ENCODE results near the gene RBPJ. TPM values are rescaled to one million over a fixed set of nuclear protein-coding genes. Genes with fewer than 3 reads are reported as not detected.

Gene RBPJ
- total and polyA plus RNA-seq, 11 donors = 21.9 to 84.3 (median 37.5) TPM

DNA sequence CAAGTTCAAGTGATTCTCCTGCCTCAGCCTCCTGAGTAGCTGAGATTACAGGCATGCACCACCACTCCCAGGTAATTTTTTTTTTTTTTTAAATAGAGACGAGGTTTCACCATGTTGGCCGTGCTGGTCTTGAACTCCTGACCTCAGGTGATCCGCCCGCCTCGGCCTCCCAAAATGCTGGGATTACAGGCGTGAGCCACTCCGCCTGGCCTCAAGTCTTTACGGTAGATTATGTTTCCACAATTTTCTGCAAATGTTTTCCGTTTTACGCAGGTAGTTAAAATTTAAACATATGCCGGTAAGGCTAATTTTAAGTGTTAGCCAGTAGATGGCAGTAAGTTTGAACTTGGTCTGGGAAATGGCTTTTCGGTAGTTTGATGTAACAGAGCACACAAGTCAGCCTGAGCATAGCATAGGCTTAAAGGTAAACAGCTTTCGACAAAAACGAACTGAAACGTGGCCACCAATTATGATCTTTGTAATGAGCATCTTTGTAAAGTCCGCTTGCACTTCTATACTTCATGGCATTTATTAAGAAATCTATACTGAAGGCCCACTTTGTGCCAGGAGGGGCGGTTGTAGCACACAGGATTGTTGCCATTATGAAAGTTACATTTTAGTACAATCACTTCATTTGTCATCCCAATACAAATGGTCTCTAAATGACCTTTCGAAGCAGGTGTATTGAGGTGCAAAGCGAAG, 138.4 kb downstream of the RBPJ start:
- no peak for TF ChIP-seq POLR2A (IDR thresholded peaks at IDR 0.05)
- TF ChIP-seq, protein P1, sequence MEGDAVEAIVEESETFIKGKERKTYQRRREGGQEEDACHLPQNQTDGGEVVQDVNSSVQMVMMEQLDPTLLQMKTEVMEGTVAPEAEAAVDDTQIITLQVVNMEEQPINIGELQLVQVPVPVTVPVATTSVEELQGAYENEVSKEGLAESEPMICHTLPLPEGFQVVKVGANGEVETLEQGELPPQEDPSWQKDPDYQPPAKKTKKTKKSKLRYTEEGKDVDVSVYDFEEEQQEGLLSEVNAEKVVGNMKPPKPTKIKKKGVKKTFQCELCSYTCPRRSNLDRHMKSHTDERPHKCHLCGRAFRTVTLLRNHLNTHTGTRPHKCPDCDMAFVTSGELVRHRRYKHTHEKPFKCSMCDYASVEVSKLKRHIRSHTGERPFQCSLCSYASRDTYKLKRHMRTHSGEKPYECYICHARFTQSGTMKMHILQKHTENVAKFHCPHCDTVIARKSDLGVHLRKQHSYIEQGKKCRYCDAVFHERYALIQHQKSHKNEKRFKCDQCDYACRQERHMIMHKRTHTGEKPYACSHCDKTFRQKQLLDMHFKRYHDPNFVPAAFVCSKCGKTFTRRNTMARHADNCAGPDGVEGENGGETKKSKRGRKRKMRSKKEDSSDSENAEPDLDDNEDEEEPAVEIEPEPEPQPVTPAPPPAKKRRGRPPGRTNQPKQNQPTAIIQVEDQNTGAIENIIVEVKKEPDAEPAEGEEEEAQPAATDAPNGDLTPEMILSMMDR (IDR thresholded peaks at IDR 0.05) = peak; percentile 38 to 68 (median 57)
- Histone ChIP-seq H3K4me3 (no peak overlapping the region), H3K4me1 (peaks cover 0 to 6% (median 0%) of the 10 kb centered on the region in 12 donors), H3K27me3 (no peaks in the 10 kb centered on the region), H3K36me3 (no peaks in the 10 kb centered on the region), H3K9me3 (peaks cover 0 to 11% (median 0%) of the 10 kb centered on the region in 12 donors), H3K27ac (peak overlapping the region in 1 of 12 donors; percentile 29)
- intact Hi-C loops (cut with DNase I) = loop anchor here in 9 of 10 donors (1.0 to 10.0 kb wide), 12 partner anchors 256 to 556 kb away; no protein-coding TSS in a partner anchor
- DNase-seq = no peak
- peak in 2 of 4 donors; percentile 59 to 60 for ATAC-seq
- 32 to 47% (median 42%) methylated on average over 19 of the region's 19 CpGs for WGBS, 4 donors

DNA sequence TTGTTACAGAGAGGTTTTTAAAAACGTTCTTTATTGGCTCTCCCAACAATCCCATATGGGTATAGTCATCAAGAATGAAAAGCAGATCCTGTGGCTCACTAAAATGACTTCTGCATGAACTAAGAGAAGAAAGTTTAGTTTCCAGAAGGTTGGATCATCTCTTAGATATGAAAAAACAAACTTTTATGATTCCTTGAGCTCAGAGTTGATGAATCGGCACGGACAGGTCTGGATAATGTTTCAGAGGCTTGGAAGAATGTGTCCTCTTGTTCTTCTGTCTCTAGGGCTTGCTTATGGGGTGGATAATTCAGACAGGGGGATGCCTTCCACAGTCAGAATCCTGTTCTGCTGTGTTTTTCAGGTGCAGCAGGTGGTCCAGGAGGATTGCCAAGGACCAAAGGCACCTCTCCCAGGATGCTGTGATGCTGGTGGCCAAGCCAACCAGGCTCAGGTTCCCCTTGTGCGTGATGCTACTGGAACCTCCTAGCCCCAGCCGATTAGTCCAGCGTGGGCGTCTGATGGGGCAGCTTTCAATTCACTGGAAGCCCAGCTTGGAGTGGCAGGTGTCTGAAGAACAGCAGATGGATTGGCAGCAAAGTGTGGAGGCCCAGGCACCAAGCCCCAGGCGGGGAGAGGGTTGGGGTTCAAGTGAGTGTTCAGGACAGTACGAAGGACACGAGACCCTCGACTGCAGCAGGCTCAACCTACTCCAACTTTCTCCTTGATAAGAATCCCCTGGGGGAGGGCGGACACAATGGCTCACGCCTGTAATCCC, 139.1 kb downstream of the RBPJ start:
- H3K4me1 ChIP-seq = peaks cover 0 to 6% (median 0%) of the 10 kb centered on the region in 12 donors
- TF ChIP-seq, protein P1 (IDR thresholded peaks at IDR 0.05) = no peak
- TF ChIP-seq POLR2A (IDR thresholded peaks at IDR 0.05) = no peak
- no peak for ATAC-seq

DNA sequence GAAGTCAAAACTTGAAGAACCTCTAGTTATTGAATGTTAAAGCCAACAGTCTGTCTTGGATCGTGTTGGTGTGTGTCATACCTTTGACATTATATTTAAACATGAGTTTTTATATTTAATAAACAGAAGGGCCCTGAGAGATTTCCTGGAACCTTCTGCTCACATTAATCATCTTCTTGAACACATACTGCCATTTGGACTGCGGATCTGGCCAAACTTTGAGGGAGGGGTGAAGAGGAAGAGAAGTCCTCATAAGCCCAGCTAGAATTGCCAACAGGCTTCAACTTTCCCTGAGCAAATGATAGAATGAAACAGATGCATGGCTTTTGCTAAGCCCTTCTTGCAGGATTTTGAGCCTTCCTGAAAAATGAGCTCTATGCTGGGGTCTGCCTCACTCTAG, 142.1 kb downstream of the RBPJ start:
- 71 to 78% (median 74%) methylated on average over 2 of the region's 2 CpGs for WGBS, 4 donors
- Histone ChIP-seq H3K27ac (no peak overlapping the region), H3K4me1 (peaks cover 0 to 6% (median 0%) of the 10 kb centered on the region in 12 donors), H3K27me3 (no peaks in the 10 kb centered on the region), H3K36me3 (no peaks in the 10 kb centered on the region), H3K9me3 (peaks cover 0 to 5% (median 0%) of the 10 kb centered on the region in 12 donors), H3K4me3 (no peak overlapping the region)
- intact Hi-C loops (cut with DNase I) = loop anchor here in 3 of 10 donors (5.0 to 10.0 kb wide), 3 partner anchors 252 to 544 kb away; no protein-coding TSS in a partner anchor
- no peak for TF ChIP-seq POLR2A (IDR thresholded peaks at IDR 0.05)
- TF ChIP-seq, protein P1 (IDR thresholded peaks at IDR 0.05) = no peak
- ATAC-seq = no peak
- no peak for DNase-seq

More for the DNA sequence above, 139.1 kb downstream of the RBPJ start:
- Histone ChIP-seq H3K27ac (peak overlapping the region in 1 of 12 donors; percentile 29), H3K36me3 (no peaks in the 10 kb centered on the region), H3K9me3 (peaks cover 0 to 5% (median 0%) of the 10 kb centered on the region in 12 donors), H3K27me3 (no peaks in the 10 kb centered on the region), H3K4me3 (no peak overlapping the region)
- no peak for DNase-seq
- intact Hi-C loops (cut with DNase I) = loop anchor here (1.0 to 10.0 kb wide), 12 partner anchors 255 to 555 kb away; no protein-coding TSS in a partner anchor
- 93 to 98% (median 95%) methylated on average over 11 to 13 of the region's 13 CpGs for WGBS, 4 donors

DNA sequence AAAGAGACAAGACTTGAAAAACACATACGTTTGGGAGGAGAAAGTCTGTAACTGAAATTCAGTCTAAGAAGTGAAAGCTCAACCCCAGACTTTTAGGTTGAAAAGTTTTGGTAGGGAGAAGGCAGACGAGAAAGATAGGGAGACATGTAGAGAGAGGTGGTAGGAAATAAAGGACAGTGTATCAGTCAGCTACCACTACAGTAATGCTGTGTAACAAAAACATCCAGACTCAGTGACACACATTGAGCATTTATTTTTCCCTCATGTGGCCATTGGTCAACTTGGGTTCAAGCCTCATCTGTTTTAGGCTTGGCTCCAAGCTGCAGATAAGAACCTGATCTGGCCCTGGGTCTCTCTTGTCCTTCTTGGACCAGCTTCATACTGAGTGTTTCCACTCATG, 142.6 kb downstream of the RBPJ start:
- intact Hi-C loops (cut with DNase I) = loop anchor here in 3 of 10 donors (5.0 to 10.0 kb wide), 3 partner anchors 251 to 544 kb away; no protein-coding TSS in a partner anchor
- ATAC-seq (no peak), DNase-seq (no peak)
- TF ChIP-seq POLR2A (IDR thresholded peaks at IDR 0.05) = no peak
- TF ChIP-seq, protein P1 (IDR thresholded peaks at IDR 0.05) = no peak
- Histone ChIP-seq H3K36me3 (no peaks in the 10 kb centered on the region), H3K4me1 (peaks cover 0 to 6% (median 0%) of the 10 kb centered on the region in 12 donors), H3K9me3 (peaks cover 0 to 5% (median 0%) of the 10 kb centered on the region in 12 donors), H3K27me3 (no peaks in the 10 kb centered on the region), H3K27ac (no peak overlapping the region), H3K4me3 (no peak overlapping the region)
- 91 to 98% (median 92%) methylated on average over 2 of the region's 2 CpGs for WGBS, 4 donors
